ENCODE measurements around the gene CTDSP2.
"Not testable (repeated sequence)": the region's sequence is repeated elsewhere in the genome, so short reads cannot be mapped to it uniquely, and the experiment has no call there.

CTDSP2 gene

GRCh38 chr12:57889500-57889989 lies 43.0 kb upstream of the CTDSP2 start:
- no peaks in the 10 kb centered on the region for H3K36me3 ChIP-seq (ENCODE audit: control insufficient read depth in 1 of 2, insufficient read depth in 2 of 2, low read length in 2 of 2)
- peak overlapping the region; percentile 86 for H3K27ac ChIP-seq (ENCODE audit: low read length)
- no peaks in the 10 kb centered on the region for H3K27me3 ChIP-seq (ENCODE audit: low read depth, low read length)
- no peaks in the 10 kb centered on the region for H3K9me3 ChIP-seq (ENCODE audit: control insufficient read depth in 1 of 2, low read length in 2 of 2)
- H3K4me1 ChIP-seq (ENCODE audit: control insufficient read depth in 1 of 2, insufficient read depth in 2 of 2, low read length in 2 of 2): peaks cover 46 to 48% of the 10 kb centered on the region in 2 donors
- peak overlapping the region; percentile 14 to 40 for H3K4me3 ChIP-seq (ENCODE audit: low read depth in 1 of 2, low read length in 2 of 2)

- Histone ChIP-seq H3K9me3 (ENCODE audit: control insufficient read depth in 1 of 2, low read length in 2 of 2) (no peaks in the 10 kb centered on the region), H3K36me3 (ENCODE audit: control insufficient read depth in 1 of 2, insufficient read depth in 2 of 2, low read length in 2 of 2) (no peaks in the 10 kb centered on the region), H3K27ac (ENCODE audit: low read length) (peak overlapping the region; percentile 86), H3K27me3 (ENCODE audit: low read depth, low read length) (no peaks in the 10 kb centered on the region), H3K4me3 (ENCODE audit: low read depth in 1 of 2, low read length in 2 of 2) (peak overlapping the region; percentile 38 to 40), H3K4me1 (ENCODE audit: control insufficient read depth in 1 of 2, insufficient read depth in 2 of 2, low read length in 2 of 2) (peaks cover 37 to 43% of the 10 kb centered on the region in 2 donors)
Measured at GRCh38 chr12:57888409-57889157, 42.1 kb upstream of the CTDSP2 start.

GRCh38 chr12:57887631-57888408 lies 41.3 kb upstream of the CTDSP2 start:
- no peaks in the 10 kb centered on the region for H3K27me3 ChIP-seq (ENCODE audit: low read depth, low read length)
- no peaks in the 10 kb centered on the region for H3K9me3 ChIP-seq (ENCODE audit: control insufficient read depth in 1 of 2, low read length in 2 of 2)
- peaks cover 34 to 35% of the 10 kb centered on the region in 2 donors for H3K4me1 ChIP-seq (ENCODE audit: control insufficient read depth in 1 of 2, insufficient read depth in 2 of 2, low read length in 2 of 2)
- H3K27ac ChIP-seq (ENCODE audit: low read length): peak overlapping the region; percentile 86
- no peaks in the 10 kb centered on the region for H3K36me3 ChIP-seq (ENCODE audit: control insufficient read depth in 1 of 2, insufficient read depth in 2 of 2, low read length in 2 of 2)
- peak overlapping the region; percentile 11 to 40 for H3K4me3 ChIP-seq (ENCODE audit: low read depth in 1 of 2, low read length in 2 of 2)

- not testable (repeated sequence) for H3K9me3 ChIP-seq (ENCODE audit: control insufficient read depth in 1 of 2, low read length in 2 of 2); H3K4me3 ChIP-seq (ENCODE audit: low read depth in 1 of 2, low read length in 2 of 2); H3K27me3 ChIP-seq (ENCODE audit: low read depth, low read length); H3K36me3 ChIP-seq (ENCODE audit: control insufficient read depth in 1 of 2, insufficient read depth in 2 of 2, low read length in 2 of 2)
- Histone ChIP-seq H3K4me1 (ENCODE audit: control insufficient read depth in 1 of 2, insufficient read depth in 2 of 2, low read length in 2 of 2) (peaks cover 26 to 30% of the 10 kb centered on the region in 2 donors), H3K27ac (ENCODE audit: low read length) (peak overlapping the region; percentile 86)
Measured at GRCh38 chr12:57886964-57887363, 40.4 kb upstream of the CTDSP2 start.

GRCh38 chr12:57886542-57886941 lies 40.0 kb upstream of the CTDSP2 start:
- Histone ChIP-seq H3K4me3 (ENCODE audit: low read depth in 1 of 2, low read length in 2 of 2) (no peak overlapping the region), H3K36me3 (ENCODE audit: control insufficient read depth in 1 of 2, insufficient read depth in 2 of 2, low read length in 2 of 2) (no peaks in the 10 kb centered on the region), H3K27me3 (ENCODE audit: low read depth, low read length) (no peaks in the 10 kb centered on the region), H3K27ac (ENCODE audit: low read length) (peak overlapping the region; percentile 32), H3K4me1 (ENCODE audit: control insufficient read depth in 1 of 2, insufficient read depth in 2 of 2, low read length in 2 of 2) (peaks cover 26 to 30% of the 10 kb centered on the region in 2 donors), H3K9me3 (ENCODE audit: control insufficient read depth in 1 of 2, low read length in 2 of 2) (no peaks in the 10 kb centered on the region)

DNA sequence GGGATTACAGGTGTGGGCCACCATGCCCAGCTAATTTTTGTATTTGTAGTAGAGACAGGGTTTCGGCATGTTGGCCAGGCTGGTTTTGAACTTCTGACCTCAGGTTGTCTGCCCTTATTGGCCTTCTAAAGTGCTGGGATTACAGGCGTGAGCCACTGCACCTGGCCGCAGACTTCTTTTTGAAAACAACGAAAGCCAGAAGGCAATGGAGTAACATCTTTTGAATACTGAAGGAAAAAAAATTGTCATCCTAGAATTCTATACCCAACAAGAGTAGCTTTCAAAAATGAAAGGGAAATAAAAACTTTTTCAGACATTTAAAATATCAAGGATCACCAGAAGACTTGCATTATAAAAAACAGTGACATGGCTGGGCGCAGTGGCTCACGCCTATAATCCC lies 38.7 kb upstream of the CTDSP2 start:
- Histone ChIP-seq H3K27ac (ENCODE audit: low read length) (no peak overlapping the region), H3K4me3 (ENCODE audit: low read depth in 1 of 2, low read length in 2 of 2) (no peak overlapping the region), H3K36me3 (ENCODE audit: control insufficient read depth in 1 of 2, insufficient read depth in 2 of 2, low read length in 2 of 2) (no peaks in the 10 kb centered on the region), H3K27me3 (ENCODE audit: low read depth, low read length) (no peaks in the 10 kb centered on the region), H3K9me3 (ENCODE audit: control insufficient read depth in 1 of 2, low read length in 2 of 2) (no peaks in the 10 kb centered on the region), H3K4me1 (ENCODE audit: control insufficient read depth in 1 of 2, insufficient read depth in 2 of 2, low read length in 2 of 2) (peaks cover 18 to 28% of the 10 kb centered on the region in 2 donors)

DNA sequence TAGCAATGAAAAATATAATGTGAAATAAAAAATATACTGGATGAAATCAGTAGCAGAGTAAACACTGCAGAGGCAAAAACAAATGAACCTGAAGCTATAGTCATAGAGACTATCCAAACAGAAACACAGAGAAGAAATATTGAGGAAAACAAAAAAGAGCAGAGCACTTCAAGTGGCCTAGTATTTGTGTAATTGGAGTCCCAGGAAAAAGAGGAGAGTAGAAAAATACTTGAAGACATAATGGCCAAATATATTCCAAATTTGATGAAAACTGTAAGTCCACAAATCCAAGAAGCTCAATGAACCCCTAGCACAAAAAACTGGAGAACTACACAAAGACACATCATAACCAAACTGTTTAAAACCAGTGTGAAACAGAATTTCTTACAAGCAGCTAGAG lies 37.2 kb upstream of the CTDSP2 start:
- H3K27ac ChIP-seq (ENCODE audit: low read length): no peak overlapping the region
- peaks cover 7 to 15% of the 10 kb centered on the region in 2 donors for H3K4me1 ChIP-seq (ENCODE audit: control insufficient read depth in 1 of 2, insufficient read depth in 2 of 2, low read length in 2 of 2)
- no peaks in the 10 kb centered on the region for H3K9me3 ChIP-seq (ENCODE audit: control insufficient read depth in 1 of 2, low read length in 2 of 2)
- no peaks in the 10 kb centered on the region for H3K27me3 ChIP-seq (ENCODE audit: low read depth, low read length)
- H3K36me3 ChIP-seq (ENCODE audit: control insufficient read depth in 1 of 2, insufficient read depth in 2 of 2, low read length in 2 of 2): no peaks in the 10 kb centered on the region
- no peak overlapping the region for H3K4me3 ChIP-seq (ENCODE audit: low read depth in 1 of 2, low read length in 2 of 2)

DNA sequence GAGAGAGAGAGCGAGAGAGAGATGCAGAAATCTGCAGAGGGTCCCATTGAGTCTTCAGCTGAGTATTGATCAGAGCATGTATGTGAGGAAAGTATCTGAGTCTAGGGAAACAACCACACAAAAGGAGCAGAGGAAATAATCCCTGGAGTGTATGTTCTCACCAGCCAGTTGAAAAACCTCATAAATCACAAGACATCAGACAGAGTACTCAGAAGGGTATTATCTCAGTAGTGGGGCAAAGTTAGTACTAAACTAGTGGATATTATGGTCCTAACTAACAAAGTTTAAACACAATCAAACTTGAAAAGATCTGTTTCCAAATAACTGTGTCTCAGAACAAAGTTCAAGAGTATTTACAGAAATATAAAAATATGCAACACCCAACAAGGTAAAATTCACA lies 36.5 kb upstream of the CTDSP2 start:
- Histone ChIP-seq H3K9me3 (ENCODE audit: control insufficient read depth in 1 of 2, low read length in 2 of 2) (no peaks in the 10 kb centered on the region), H3K4me1 (ENCODE audit: control insufficient read depth in 1 of 2, insufficient read depth in 2 of 2, low read length in 2 of 2) (peaks cover 4 to 9% of the 10 kb centered on the region in 2 donors), H3K36me3 (ENCODE audit: control insufficient read depth in 1 of 2, insufficient read depth in 2 of 2, low read length in 2 of 2) (no peaks in the 10 kb centered on the region), H3K27me3 (ENCODE audit: low read depth, low read length) (no peaks in the 10 kb centered on the region), H3K4me3 (ENCODE audit: low read depth in 1 of 2, low read length in 2 of 2) (no peak overlapping the region), H3K27ac (ENCODE audit: low read length) (no peak overlapping the region)

- Histone ChIP-seq H3K36me3 (ENCODE audit: control insufficient read depth in 1 of 2, insufficient read depth in 2 of 2, low read length in 2 of 2) (no peaks in the 10 kb centered on the region), H3K27me3 (ENCODE audit: low read depth, low read length) (no peaks in the 10 kb centered on the region), H3K9me3 (ENCODE audit: control insufficient read depth in 1 of 2, low read length in 2 of 2) (no peaks in the 10 kb centered on the region), H3K4me1 (ENCODE audit: control insufficient read depth in 1 of 2, insufficient read depth in 2 of 2, low read length in 2 of 2) (peaks cover under 1 to 4% of the 10 kb centered on the region in 2 donors), H3K4me3 (ENCODE audit: low read depth in 1 of 2, low read length in 2 of 2) (no peak overlapping the region), H3K27ac (ENCODE audit: low read length) (no peak overlapping the region)
Measured at GRCh38 chr12:57882575-57882974, 36.0 kb upstream of the CTDSP2 start.

GRCh38 chr12:57881475-57881874 lies 34.9 kb upstream of the CTDSP2 start:
- Histone ChIP-seq H3K27ac (ENCODE audit: low read length) (no peak overlapping the region), H3K27me3 (ENCODE audit: low read depth, low read length) (no peaks in the 10 kb centered on the region), H3K4me1 (ENCODE audit: control insufficient read depth in 1 of 2, insufficient read depth in 2 of 2, low read length in 2 of 2) (no peaks in the 10 kb centered on the region), H3K9me3 (ENCODE audit: control insufficient read depth in 1 of 2, low read length in 2 of 2) (no peaks in the 10 kb centered on the region), H3K4me3 (ENCODE audit: low read depth in 1 of 2, low read length in 2 of 2) (no peak overlapping the region), H3K36me3 (ENCODE audit: control insufficient read depth in 1 of 2, insufficient read depth in 2 of 2, low read length in 2 of 2) (no peaks in the 10 kb centered on the region)

DNA sequence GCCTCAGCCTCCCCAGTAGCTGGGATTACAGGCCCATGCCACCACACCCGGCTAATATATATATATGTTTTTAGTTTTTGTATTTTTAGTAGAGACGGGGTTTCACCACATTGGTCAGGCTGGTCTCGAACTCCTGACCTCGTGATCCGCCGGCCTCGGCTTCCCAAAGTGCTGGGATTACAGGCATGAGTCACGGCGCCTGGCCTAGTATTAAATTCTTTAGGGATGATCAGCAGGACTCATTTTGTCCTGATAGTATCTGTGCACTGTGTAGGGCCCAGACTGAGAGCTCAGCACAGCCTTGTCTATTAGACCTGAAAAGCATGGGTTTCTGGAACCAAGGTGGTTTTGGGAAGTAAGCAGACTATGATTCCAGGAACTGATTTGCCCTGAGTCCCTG lies 34.5 kb upstream of the CTDSP2 start:
- not testable (repeated sequence) for H3K27ac ChIP-seq (ENCODE audit: low read length); H3K4me1 ChIP-seq (ENCODE audit: control insufficient read depth in 1 of 2, insufficient read depth in 2 of 2, low read length in 2 of 2); H3K27me3 ChIP-seq (ENCODE audit: low read depth, low read length); H3K9me3 ChIP-seq (ENCODE audit: control insufficient read depth in 1 of 2, low read length in 2 of 2); H3K36me3 ChIP-seq (ENCODE audit: control insufficient read depth in 1 of 2, insufficient read depth in 2 of 2, low read length in 2 of 2); H3K4me3 ChIP-seq (ENCODE audit: low read depth in 1 of 2, low read length in 2 of 2)

Measured in muscle layer of duodenum (tissue), 2 donors.